NCI-H82 (cell line): ENCODE data around the gene LZTR1.

Experiments used
- DNase-seq: peaks from one replicate; lab custom pipeline; 2025; lab: John Stamatoyannopoulos, UW

Gene LZTR1

DNA sequence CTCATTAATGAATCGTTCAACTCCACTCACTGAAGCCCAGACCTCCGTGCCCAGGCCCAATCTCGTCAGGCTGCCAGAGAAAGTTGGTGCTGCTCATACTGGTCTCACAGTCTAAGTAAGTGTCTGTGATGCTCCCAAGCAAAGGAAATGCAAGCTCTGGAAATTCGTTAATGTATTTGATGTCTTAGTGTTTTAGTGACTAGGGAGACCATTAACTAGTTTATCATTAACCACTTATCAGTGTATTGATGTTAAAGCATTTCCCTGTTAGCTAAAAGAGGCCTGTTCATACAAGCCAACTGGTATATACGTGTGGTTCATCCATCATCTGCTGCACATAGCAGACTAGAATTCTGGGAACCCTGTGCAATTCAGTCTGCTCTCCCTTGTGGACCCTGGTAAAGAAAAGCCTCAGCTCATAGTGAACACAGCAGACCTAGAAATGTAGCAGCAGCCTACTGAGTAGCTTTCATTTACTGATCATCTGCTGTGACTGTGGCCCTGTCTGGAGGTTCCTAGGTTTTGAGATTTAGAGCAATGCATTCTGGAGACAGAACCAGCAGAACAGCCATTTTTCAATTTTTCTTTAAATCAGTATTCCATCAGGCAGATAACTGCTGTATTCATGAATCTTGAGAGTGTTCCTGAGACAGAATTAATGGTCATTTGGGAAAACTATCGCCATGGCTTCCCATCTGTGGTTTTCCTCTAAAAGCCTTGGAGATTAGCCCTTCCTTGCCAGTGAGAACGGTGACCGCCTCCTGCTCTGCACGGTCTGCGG is 30.8 kb upstream of the LZTR1 start:
- no peak for DNase-seq

DNA sequence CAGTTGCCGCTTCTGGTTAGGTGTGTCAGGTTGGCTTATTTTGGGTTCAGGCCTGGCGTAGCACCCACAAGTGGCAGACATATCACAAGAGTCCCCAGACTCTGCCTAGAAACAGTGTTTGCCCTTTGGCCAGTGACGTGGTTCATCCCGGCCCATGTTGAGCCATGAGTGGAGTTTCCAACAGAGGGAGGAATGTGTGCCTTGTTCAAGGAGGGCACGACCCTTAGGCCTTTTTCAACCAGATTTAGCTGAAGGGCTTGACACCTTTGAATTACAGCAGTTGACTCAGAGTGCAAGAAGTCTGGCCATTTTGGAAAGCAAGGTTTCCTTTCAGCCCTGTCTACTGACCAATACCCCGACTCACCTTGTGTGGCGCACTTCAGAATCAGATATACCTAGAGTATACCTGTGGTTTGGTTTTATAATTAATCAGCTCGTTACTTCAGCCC is 30.1 kb upstream of the LZTR1 start:
- DNase-seq, result no peak

DNA sequence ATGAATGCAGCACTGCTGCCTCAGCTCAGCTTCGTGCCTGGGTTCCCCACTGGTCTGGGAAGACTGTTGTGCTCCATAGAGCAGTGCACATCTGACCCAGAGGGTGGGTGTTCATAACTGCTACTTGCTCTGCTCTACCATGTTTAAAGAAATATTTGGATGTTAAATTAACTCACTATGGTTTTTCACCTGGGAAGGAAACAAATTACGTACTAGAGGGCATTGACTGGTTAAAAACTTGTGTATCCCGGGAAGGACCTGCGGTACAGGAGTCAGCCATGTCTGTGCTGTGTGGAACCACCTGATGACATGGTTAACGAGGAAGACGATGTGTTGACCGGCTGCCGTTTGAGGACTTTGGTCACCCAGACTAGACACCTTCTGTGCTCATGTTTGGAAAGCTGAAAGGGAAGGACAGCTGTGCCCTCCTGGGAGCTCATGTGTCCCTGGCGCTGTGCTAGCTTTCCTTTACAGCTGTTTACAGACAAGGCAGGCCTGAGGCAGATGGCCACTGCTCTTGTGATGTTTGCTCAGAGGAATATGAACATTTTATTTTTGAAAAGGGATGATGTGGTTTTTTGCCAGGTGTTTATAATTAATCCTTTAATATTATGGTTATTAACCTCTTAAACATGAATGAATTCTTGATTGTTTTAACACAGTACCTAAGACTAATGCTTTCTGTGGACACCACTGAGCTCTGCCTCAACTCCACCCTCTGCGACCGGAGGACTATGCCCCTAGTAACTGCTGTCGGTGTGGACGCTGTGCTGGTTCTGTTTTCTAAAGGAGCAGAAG is 29.4 kb upstream of the LZTR1 start:
- no peak for DNase-seq

DNA sequence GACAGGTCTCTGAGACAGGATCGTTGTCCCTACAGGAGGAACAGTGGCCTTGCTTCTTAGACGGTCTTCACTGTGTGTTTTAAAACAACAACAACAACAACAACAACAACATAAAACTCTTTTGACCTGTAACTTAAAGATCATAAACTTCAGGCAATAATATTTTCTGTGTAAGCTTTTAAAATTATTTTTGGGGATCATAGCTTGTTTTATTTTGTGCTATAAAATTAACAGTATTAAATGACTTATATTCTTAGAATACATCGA is 28.8 kb upstream of the LZTR1 start:
- no peak for DNase-seq

DNA sequence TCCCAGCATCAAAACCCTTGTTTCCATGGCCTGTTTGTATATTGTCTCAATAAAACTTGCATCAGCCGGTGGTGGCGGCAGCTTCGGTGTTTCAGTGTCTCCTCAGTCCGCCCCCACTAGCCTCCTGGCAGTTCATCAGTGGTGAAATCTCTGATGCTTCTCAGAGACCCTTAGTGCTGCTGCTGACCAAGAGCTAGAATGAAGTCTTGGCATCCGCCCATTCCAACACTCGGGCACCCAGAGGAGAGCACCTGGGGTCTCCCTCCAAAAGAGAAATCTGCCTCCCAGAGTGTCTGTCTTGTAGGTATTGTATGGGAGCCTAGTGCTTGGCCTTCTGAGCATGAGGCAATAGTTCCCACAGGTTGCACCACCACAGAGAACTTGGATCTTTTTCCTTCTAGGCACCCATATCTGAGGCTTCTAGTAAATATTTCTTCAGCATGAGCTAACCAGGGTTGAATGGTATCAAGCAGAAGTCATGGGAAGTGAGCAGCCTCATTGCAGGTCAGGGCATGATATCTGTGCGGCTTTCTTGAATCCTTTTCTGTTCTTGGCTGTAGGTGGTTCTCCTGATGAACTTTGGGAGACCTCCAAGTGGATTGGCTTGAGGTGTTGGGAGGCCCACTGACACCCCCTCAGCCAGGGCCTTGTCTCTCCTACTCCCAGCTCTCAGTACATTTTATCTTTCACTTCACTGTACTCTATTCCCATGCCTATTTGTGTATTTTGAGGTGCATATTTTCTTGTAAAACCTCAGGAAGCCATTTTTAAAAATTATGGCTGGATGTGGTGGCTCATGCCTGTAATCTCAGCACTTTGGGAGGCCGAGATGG is 28.2 kb upstream of the LZTR1 start:
- DNase-seq, result no peak

DNA sequence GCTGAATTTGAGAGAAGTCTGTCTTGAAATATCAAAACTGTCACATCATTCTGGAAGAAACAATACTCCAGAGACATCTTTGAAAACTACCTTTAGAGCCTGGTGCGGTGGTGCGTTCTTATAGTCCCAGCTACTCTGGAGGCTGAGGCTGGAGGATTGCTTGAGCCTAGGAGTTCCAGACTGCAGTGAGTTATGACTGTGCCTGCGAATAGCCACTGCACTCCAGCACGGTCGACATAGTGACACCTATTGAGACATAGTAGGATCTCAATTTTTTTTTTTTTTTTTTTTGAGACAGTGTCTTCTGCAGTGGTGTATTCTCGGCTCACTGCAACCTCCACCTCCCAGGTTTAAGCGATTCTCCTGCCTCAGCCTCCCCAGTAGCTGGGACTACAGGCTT is 26.5 kb upstream of the LZTR1 start:
- DNase-seq, result no peak

DNA sequence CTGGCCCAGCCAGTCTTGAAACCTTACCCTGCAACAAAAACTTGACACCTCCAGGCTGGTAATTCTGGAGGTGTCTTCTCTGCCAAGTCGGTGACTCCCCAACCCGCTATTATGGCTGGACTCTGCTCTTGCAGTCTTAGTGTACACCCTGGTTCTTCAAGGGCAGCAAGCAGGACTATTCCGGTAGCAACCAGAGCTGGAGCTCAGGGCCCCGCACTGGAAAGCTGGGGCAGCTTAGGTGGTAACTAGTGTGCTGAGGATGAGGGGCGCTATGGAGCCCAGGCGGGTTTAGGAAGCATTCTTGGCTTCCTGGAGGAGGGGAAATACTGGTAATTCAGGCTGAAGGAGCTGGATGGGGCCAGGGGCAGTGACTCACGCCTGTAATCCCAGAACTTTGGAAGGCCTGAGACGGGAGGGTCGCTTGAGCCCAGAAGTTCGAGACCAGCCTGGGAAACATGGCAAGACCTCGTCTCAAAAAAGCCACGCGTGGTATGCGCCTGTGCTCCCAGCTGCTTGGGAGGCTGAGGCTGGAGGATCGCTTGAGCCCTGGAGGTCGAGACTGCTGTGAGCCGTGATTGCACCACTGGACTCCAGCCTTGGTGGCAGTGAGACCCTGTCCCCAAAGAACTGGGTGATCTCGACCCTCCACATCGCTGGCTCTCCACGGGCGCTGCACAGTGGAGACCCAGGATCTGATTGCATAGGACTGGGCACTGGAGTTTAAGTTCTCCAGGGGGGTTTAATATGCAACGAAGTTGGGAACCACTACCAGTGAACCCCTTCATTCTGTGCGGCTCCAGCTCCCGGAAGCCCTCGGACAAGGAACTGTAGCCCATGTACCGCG is 25.6 kb upstream of the LZTR1 start:
- peak; percentile 57 for DNase-seq

DNA sequence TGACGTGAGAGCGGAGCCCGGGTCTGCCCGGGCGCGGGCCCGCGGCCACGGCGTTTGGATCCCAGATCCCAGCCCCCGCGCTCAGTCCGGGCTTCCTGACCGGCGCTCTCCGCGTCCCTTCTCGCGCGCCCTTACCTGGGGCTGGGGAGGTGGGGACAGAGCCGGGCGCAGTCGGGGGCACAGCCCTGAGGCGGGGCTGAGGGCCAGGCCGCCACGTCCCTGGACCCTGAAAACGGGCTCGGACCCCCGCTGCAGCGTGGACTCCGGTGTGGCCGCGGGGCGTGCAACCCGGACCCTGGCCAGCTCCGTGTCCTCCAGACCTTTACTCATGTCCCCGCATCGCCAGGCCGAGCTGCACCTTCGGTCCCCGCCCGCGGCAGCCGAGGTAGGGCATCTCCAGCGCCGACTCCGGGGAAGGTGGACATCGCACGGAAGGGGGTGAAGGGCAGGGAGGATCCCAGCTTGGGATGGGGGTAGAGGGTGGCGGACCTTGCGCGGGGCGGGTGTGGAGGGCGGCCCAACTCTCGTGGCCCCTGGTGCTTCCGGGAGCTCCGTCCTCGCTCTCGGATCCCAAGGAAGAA is 24.9 kb upstream of the LZTR1 start:
- DNase-seq, result no peak

DNA sequence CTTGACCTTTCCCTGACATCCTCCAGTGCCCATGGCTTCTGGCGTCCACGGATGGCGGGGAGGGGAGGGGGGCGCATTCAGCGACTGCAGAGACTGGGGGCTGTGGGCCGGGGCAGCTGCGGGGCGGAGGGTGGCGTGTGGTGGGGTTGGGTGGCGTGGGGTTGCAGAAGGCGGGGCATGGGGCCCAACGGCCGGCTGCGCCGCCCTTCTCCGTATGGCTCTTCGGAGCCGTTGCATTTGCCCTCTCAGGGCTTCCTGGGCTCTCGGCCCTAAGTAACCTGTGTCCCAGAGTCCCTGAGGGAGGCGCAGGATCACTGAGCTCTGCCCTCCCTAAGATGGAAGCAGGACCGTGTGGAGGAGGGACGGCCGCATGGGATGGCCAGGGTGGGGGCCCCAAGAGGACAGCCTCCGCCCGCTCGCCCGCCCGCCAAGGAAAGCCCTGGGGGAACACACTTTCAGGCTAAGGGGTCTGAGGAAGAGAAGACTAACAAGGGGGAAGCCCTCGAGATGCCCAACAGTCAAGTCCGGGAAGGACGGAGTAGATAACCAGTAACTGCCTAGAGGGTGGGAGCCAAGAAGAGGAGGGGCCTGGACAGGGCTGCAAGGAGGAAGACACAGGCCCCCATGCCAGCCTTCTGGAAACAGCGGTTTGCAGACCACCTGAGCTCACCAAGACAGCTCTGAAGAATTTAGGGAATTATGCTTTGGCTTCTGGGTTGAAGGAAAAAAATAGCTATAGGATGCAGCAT is 24.2 kb upstream of the LZTR1 start:
- peak; percentile 59 for DNase-seq

DNA sequence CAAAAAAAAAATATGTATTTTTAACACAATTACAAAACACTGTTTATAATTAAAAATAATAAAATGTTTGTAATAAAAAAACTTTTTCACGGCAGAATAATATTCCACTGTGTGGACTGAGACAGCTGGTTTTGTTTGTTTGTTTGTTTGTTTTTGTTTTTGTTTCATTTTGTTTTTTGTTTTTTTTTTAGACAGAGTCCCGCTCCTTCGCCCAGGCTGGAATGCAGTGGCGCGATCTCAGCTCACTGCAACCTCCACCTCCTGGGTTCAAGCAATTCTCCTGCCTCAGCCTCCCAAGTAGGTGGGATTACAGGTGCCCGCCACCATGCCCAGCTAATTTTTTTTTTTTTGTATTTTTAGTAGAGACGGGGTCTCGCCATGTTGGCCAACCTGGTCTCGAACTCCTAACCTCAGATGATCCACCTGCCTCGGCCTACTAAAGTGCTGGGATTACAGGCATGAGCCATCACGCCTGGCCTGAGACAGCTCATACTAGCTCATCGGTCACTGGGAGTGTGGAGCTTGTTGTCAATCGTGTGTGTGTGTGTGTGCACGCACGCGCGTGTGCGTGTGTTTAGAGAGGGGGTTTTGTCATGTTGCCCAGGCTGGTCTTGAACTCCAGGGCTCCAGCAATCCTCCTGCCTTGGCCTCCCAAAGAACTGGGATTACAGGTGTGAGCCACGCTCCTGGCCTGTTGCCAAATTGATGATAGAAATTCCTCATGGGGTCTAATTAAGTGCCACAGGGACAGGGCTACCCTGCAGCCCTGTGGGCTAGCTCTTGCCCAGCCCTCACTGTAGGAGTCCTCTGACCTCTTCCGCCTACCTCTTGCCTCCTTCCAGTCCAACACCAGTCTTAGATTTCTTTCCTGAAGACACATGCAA is 22.3 kb upstream of the LZTR1 start:
- no peak for DNase-seq

DNA sequence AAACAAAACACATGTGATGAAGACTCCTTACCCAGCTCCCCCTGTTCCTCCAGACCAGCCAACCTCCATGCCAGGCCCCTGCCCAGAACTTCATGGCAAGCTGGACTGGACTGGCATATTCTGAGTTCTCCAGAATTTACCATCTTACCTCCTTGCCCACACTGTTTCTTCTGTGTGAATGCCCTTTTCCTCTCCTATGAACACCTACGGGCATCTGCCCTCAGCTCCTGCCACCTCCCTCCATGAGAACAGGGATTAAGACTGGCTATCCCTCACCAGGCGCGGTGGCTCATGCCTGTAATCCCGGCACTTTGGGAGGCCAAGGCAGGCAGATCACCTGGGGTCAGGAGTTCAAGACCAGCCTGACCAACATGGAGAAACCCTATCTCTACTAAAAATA is 21.5 kb upstream of the LZTR1 start:
- no peak for DNase-seq

DNA sequence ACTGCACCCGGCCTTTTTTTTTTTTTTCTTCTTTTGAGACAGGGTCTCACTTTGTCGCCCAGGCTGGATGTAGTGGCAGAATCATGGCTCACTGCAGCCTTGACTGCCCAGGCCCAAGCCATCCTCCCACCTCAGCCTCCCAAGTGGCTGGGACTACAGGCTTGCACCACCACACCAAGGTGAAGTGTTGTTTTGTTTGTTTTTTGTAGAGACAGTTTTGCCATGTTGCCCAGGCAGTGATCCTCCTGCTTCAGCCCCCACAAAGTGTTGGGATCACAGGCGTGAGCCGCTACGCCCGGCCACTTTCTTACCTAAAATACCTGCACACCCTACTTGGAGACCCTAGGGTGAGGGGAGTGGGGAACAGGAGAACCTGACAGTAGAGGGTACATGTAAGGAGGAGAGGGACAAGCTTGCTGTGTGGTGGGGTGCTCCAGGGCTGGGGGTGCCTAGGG is 19.6 kb upstream of the LZTR1 start:
- DNase-seq, result no peak

DNA sequence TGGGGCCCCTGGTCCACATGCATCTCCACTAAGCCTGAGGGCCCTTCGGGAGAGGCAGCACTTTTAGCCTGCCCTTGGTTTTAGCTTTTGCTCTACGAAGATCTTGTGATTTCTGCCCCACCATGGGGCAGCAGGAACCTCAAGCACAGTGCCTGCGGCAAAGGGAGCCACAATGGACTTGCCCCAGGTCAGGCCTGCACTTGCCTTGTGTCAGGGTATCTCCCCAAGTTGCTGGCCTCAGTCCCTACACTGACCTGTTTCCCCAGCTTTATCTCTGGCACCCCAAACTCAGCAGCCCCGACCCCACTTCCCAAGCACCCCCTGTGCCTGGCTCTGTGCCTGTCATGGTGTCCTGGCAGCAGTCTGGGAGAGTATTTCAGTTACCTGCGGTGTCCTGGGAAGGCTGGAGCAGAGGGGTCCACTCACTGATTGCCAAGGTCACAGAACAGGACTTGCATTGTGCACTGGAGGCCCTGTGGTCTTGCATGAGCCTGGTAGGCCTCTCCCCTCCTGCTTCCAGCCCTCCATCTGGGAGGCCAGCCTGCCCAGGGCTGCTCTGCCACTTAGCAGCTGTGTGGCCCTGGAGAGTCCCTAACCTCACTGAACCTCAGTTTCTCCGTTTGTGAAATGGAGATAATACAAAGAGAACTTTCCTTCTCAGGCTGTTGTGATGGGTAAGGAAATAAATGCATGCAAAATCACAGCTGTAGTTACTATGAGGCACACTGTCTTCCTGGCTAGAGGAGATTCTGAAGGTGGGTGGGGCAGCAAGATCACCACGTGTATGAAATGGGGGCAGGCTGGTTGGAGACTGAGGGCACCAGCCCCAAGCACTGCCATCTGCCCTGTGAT is 18.7 kb upstream of the LZTR1 start:
- DNase-seq, result no peak

DNA sequence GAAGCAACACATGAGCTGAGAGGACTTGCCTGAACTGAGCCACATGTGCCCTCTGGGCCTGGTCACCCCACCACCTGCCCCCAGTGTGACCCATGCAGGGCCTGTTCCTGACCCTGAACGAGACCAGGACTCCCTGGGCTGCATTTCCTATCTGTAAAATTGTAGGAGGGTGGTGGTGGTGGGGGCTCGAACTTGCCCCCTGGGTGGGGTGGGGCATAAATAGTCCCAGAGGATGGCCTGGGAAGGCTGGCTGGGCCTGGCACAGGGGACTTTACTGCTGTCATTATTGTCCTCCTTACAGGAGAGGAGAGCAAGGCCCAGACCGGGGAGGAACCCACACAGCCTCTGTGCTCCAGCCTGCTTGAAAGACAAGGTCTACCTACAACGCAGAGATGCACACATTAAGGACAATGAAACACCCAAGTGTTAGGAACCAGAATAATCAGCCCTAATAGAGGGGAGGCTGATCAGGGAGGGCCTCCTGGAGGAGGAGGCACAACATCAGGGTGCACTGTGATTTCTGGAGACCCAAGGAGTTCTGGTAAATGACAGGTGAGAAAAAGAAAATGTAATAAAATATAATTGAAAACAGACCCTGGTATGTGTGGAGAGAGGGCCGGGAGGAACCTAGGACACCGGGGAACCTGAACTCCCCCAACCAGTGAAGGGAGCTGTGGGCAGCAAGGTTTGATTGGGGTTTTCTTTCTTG is 17.9 kb upstream of the LZTR1 start:
- no peak for DNase-seq

DNA sequence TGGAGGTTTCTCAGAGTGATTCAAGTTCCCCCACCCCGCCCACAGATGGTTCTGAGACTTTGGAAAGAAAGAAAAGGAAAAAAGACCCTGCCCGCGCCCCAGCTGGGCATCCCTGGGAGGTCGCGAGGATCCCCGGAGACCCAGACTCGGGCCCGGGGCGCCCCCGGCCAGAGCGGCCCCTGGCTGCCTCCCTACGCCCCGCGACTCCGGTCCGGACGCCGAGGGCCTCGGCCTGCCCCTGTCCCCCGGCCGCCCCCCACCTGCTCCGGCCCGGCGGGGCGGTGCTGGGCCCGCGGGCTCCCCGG is 17.3 kb upstream of the LZTR1 start:
- DNase-seq, result no peak

DNA sequence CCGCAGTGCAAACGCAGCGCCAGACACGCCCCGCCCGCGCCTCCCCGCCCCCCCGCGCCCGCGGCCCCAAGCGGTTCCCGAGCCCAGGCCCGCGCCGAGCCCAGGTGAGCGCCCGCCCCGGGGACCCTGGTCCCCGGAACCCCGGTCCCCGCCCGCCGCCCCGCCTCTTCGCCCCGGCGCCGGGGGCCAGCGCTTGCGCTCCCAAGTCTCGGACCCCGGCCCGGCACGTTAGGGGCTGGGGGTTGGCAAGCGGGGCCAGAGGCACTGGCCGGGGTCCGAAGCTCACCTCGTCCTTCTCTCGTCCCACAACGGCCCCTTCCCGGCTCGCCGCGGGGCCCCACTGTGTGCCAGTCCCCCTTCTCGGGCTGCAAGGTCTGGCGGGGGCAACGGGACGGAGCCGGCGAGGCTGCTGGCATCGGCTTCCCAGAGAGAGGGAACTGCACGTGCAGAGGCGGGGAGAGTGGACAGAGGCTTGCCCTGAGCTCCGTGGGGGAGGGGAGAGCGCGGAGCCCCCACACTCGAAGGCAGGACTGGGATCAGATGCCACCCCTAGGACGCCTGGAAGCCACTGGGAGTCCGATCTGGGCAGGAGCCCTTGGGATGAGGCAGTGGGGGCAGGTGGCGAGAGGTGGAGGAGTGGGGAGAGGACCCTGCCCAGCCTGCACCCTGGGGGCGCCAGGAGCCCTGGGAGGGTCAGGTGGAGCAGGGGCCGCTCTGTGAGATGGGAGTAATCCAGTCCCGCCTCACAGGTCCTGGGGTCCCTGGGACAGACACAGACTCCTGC is 16.8 kb upstream of the LZTR1 start:
- no peak for DNase-seq
